RKO (cell line): ENCODE measurements around the gene ESYT1.

Experiments
- DNase-seq: peaks from one replicate; pipeline ENCODE4 v3.0.0-alpha.2; 2016; ENCODE audit warnings: low spot score

ESYT1 gene

DNA sequence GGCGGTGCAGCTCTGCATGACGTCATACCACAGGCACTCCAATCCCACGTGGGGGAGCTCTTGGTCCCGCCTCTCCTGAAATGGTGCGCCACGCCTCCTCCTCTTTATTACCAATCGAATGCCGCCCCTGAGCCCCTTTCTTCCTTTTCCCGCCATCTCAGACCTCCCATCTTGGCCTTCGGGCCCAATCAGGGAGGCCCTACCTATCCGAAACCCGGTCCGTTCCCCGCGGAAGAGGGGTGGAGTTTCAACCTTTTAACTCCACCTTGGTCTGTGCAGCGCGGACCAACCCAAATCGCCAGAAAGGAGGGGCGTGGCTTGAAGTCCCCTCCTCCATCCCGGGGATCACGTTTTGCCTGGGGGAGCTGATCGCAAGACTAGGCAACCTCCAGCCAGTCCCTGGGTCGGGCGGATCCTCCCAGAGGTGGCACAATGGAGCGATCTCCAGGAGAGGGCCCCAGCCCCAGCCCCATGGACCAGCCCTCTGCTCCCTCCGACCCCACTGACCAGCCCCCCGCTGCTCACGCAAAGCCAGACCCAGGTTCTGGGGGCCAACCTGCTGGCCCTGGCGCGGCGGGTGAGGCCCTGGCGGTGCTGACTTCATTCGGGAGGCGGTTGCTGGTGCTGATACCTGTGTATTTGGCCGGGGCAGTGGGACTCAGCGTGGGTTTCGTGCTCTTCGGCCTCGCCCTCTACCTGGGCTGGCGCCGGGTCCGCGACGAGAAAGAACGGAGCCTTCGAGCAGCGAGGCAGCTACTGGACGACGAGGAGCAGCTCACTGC, at the start of gene ESYT1:
Gene ESYT1 (plus strand): TSS at position 380 of the 782 bp plus-strand sequence. CDS start 53 bp downstream, at position 433.
- peak; percentile 99 for DNase-seq

- DNase-seq, result no peak
Measured at GRCh38 chr12:56078427-56078826, 49.6 kb upstream of the ESYT1 start.

GRCh38 chr12:56078931-56079722, 48.9 kb upstream of the ESYT1 start:
- peak; percentile 93 for DNase-seq

- peak; percentile 87 for DNase-seq
Measured at GRCh38 chr12:56079723-56080555, 48.1 kb upstream of the ESYT1 start, which contains the start of gene ERBB3. ERBB3 (plus strand) TSS chr12:56080165; CDS start chr12:56080301, 136 bp downstream.

GRCh38 chr12:56080556-56081138, 47.4 kb upstream of the ESYT1 start:
- DNase-seq, result no peak

DNA sequence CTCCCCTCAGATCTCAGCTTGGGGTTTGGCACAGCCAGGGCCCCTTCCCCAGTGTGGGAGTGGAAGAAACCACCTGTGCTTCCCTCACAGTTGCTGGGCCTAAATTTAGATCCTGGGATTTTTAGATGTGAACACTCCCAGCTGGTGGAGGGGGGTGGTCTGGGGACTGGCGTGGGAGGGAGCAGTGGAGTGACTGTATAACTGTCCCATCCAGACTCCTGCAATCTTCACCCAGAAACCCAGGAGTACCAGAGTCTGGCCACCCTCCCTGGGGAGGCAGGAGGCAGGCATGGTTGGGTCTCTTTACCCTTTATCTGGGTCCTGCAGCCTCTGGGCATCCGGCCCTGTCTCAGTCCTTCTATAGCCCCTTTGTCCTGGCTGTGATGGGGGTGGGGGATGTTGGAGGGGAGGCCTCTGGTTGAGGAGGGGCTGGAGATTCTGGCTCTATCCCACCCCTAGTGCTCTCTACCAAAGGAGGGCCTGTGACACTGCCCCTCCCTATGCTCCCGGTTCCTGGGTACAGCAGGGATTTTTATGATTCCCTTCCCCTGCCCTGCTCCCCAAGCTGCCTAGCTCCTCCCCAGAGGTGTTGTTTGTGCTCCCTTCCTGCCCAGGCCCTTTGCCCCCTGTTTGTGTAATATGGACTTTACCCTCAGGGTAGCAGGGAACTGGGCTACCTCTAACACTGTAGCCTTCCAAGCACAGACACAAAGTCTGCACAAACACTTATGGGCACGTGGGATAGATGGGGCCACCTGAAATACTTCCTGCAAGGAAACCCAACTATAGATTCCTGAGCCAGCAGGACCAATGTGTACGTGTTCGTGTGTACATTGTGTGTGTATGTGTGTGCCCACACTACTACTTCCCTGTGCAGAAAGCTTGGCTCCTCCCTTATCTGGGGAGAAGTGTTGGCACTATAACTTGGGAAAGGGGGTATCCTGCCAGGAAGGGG, 46.4 kb upstream of the ESYT1 start:
- no peak for DNase-seq

GRCh38 chr12:56082382-56082781, 45.7 kb upstream of the ESYT1 start:
- no peak for DNase-seq

DNA sequence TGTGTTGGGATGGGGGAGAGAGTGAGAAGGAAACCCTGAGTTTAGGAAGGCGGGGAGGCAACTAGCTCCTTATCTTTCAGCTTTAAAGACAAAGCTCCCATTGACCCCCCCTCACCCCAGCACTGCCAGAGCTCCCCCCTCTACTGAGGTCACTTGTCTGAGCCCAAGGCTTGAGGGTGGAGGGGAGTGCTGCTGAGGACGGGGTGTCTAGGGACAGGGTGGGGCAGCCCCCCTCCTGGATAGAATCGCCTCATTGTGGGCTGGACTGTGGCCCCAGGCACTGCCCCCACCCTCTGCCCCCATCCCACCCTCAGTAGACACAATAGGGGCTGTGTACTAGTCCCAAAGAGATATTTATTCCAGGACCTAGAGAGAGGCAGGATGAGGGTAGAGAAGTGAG, 45.1 kb upstream of the ESYT1 start:
- no peak for DNase-seq

DNA sequence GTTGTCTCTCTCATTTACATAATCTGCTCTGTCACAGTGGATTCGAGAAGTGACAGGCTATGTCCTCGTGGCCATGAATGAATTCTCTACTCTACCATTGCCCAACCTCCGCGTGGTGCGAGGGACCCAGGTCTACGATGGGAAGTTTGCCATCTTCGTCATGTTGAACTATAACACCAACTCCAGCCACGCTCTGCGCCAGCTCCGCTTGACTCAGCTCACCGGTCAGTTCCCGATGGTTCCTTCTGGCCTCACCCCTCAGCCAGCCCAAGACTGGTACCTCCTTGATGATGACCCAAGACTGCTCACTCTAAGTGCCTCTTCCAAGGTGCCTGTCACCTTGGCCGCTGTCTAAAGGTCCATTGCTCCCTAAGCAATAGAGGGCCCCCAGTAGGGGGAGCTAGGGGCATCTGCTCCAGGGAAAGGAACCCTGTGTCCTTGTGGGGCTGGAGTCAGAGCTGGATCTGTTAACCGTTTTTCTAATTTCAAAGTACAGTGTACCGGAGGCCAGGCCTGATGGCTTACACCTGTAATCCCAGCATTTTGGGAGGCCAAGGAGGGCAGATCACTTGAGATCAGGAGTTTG, 43.0 kb upstream of the ESYT1 start:
- DNase-seq, result no peak

DNA sequence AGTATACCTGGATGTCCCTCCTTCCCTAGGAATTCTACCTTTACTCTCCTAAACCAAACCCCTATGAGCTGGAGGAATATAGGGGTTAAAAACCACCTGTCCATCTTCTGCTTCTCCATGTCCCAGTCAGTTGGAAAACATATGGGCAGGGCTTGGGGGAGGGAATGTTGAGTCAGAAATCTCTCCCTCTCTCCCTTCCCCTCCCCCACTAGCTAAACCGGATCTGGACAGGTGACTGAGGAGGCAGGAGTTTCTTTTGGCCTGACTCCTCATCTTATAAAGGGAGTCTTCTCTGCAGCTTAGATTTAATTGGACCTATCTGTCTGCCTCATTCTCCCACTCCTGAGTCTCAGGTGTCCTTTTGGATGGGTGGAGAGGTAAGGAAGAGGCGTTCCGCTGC, 42.0 kb upstream of the ESYT1 start:
- DNase-seq, result no peak

DNA sequence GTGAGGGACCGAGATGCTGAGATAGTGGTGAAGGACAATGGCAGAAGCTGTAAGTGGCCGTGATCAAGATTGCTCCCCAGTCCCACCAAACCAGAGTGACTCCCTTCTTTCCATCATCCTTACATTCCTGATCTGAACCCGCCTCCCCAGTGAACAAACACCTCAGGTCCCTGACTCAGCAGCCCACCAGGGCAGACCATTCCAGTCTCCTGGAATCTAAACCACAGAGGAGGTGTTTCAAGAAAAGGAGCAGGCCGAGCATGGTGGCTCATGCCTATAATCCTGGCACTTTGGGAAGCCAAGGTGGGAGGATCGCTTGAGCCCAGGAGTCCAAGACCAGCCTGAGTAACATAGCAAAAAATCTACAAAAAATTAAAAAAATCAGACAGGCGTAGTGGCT, 41.5 kb upstream of the ESYT1 start:
- no peak for DNase-seq

DNA sequence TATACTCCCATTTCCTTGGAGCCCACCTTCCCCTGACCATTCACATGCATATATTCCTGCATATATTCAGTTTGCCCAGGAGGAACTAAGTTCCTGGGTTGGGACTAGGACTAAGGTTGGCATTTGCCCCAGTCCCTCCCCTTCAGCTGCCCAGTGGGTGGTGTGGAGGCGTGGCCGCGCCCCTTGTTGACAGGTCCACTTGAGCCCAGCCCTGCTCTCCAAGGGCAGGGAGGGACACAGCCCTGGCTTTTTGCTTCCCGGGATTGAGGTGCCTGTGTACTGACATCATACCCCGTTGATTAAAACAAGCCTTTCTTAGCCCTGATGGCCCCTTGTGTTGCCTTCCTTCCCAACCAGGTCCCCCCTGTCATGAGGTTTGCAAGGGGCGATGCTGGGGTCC, 40.8 kb upstream of the ESYT1 start:
- DNase-seq, result no peak

GRCh38 chr12:56097738-56098137, 30.3 kb upstream of the ESYT1 start:
- no peak for DNase-seq

DNA sequence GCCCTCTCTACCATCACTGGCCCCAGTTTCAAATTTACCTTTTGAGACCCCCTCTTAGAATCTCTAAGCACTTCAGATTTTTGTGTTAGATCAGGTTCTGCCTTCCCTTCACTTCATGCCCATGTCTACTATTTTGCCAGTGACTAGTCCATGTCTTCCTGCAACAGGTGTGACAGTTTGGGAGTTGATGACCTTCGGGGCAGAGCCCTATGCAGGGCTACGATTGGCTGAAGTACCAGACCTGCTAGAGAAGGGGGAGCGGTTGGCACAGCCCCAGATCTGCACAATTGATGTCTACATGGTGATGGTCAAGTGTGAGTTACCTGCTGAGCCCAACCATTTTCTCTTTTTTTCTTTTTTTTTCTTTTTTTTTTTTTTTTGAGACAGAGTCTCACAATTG, 29.5 kb upstream of the ESYT1 start:
- no peak for DNase-seq

DNA sequence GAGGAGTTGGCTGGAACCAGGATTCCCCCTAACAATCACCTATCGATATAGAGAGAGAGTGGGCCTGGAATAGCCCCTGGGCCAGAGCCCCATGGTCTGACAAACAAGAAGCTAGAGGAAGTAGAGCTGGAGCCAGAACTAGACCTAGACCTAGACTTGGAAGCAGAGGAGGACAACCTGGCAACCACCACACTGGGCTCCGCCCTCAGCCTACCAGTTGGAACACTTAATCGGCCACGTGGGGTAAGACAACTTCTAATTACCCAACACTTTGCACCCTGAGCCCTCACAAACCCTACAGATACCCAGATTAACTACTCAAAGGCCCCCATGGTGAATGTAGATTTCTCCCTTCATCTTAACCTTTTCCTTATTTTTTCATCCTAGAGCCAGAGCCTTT, 28.3 kb upstream of the ESYT1 start:
- DNase-seq, result no peak

GRCh38 chr12:56101045-56101444, 27.0 kb upstream of the ESYT1 start:
- DNase-seq, result no peak

- DNase-seq, result no peak
Measured at GRCh38 chr12:56102683-56103065, 25.4 kb upstream of the ESYT1 start.

DNA sequence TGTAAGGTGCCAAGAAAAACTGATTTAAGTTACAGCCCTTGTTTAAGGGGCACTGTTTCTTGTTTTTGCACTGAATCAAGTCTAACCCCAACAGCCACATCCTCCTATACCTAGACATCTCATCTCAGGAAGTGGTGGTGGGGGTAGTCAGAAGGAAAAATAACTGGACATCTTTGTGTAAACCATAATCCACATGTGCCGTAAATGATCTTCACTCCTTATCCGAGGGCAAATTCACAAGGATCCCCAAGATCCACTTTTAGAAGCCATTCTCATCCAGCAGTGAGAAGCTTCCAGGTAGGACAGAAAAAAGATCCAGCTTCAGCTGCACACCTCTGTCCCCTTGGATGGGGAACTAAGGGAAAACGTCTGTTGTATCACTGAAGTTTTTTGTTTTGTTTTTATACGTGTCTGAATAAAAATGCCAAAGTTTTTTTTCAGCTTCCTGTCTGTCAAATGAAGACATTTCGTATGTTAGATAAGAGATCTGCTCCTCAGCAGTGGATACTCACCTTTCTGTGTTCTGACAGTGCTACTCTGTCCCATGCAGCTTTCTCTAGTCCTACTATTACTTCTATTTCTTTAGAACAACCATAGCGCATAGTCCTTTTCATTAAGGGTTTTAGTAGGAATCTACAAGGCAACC, 24.9 kb upstream of the ESYT1 start:
- DNase-seq, result no peak

- DNase-seq, result no peak
Measured at GRCh38 chr12:56103823-56104108, 24.3 kb upstream of the ESYT1 start.

DNA sequence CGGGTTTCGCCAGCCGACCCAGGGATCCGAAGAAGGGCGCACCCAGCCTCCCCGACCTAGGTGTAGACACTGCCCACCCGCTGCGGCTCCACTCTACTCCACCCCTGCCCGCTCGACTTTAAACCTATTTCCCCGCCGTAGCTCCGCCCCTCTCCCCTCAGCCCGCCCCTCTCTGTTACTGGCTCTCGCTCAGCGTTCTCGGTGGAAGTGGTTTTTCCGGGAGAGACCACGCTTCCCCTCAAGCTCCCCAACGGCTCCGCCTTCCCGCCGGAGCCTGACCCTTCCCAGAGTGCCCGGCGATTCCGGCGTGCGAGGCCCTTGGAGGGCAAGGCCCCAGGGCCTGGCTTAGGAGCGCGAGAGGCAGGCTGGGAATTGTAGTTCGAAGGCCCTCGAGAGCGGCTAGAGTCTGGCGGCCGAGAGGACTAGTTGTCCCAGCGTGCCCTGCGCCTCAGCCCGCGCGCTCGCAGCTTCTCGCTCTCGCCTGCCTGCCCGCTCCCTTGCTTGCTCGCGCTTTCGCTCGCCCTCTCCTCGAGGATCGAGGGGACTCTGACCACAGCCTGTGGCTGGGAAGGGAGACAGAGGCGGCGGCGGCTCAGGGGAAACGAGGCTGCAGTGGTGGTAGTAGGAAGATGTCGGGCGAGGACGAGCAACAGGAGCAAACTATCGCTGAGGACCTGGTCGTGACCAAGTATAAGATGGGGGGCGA, 23.8 kb upstream of the ESYT1 start, which contains the start of gene PA2G4:
Gene PA2G4 (plus strand): TSS at position 451 of the 706 bp plus-strand sequence. CDS start 179 bp downstream, at position 630.
- peak; percentile 98 for DNase-seq
